Measurements from ENCODE around the gene HOXD10. TPM values are rescaled to one million over a fixed set of nuclear protein-coding genes. Genes with fewer than 3 reads are reported as not detected.

Gene HOXD10
- total RNA-seq, 2 experiments from 2014 or later, result not detected

DNA sequence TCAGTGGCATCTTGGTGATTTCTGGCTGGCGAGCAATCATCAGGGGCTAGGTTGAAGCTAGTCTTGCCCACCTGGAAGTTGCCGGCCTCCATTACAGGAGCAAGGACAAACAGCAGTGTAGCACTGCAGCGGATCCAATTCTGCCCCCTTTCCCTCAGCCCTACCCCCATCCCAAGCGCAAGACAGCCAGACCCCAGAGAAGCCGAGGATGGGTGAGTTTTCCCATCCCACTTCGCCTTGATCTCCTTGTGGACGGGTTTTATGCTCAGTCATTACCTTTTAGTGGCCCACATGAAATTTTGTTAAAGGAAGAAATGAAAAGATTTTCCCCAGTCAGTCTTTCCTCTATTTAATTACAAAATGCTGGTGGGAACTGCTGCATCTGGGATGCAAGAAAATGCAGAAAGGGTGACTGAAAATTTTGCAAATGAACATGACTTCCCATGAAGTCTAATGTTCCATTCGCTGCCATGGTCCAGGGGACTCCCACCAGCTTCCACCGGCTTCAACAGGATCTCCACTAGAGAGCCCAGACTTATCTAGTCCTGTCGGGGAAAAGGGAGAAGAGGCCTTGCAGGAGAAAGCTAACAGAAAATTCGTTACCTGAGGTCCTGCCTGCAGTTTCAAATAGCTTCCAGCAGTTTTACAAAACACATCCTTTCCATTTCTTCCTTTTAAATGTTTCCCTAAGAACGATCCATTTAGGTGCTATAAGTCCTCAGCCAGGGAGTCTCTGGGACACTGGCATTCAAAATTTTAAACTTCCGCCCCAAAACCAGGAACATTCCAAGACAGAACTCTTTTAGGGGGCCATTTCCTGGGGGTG lies 4.0 kb downstream of the HOXD10 start:
- Mint-ChIP-seq H3K27me3 (peaks cover 93% of the 10 kb centered on the region), H3K9me3 (no peaks in the 10 kb centered on the region), H3K4me1 (ENCODE audit: low read depth) (peaks cover 14% of the 10 kb centered on the region), H3K4me3 (peak overlapping the region; percentile 34), H3K27ac (no peak overlapping the region), H3K36me3 (ENCODE audit: low read depth) (peaks cover 10% of the 10 kb centered on the region)
- CTCF ChIA-PET, result interaction anchor here (0.9 to 1.5 kb wide), 2 partner anchors 12 to 1028 kb away, joined by 3 to 5 read pairs; no protein-coding TSS in a partner anchor
- Histone ChIP-seq H3K36me3 (ENCODE audit: insufficient read depth, low read length) (no peaks in the 10 kb centered on the region), H3K9me3 (ENCODE audit: control insufficient read depth in 1 of 2, insufficient read depth in 1 of 2, low read length in 2 of 2) (peaks cover 0 to 68% of the 10 kb centered on the region in 2 experiments), H3K4me1 (ENCODE audit: insufficient read depth, low read length) (peaks cover 26% of the 10 kb centered on the region), H3K27me3 (ENCODE audit: control insufficient read depth in 1 of 2, insufficient read depth in 2 of 2, low read length in 2 of 2) (peaks cover 92 to 98% of the 10 kb centered on the region in 2 experiments), H3K27ac (ENCODE audit: low read depth in 1 of 2, low read length in 2 of 2) (no peak overlapping the region), H3K4me3 (ENCODE audit: low read length) (no peak overlapping the region)
- ATAC-seq (ENCODE audit: poor library complexity) (no peak), DNase-seq (no peak)
- TF ChIP-seq, protein P1, sequence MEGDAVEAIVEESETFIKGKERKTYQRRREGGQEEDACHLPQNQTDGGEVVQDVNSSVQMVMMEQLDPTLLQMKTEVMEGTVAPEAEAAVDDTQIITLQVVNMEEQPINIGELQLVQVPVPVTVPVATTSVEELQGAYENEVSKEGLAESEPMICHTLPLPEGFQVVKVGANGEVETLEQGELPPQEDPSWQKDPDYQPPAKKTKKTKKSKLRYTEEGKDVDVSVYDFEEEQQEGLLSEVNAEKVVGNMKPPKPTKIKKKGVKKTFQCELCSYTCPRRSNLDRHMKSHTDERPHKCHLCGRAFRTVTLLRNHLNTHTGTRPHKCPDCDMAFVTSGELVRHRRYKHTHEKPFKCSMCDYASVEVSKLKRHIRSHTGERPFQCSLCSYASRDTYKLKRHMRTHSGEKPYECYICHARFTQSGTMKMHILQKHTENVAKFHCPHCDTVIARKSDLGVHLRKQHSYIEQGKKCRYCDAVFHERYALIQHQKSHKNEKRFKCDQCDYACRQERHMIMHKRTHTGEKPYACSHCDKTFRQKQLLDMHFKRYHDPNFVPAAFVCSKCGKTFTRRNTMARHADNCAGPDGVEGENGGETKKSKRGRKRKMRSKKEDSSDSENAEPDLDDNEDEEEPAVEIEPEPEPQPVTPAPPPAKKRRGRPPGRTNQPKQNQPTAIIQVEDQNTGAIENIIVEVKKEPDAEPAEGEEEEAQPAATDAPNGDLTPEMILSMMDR (IDR thresholded peaks at IDR 0.05), result no peak
- intact Hi-C loops (cut with DNase I, micrococcal nuclease), result loop anchor here in 1 of 2 experiments (10.0 kb wide), 1 partner anchor 54 kb away; no protein-coding TSS in a partner anchor
- POLR2A ChIA-PET, result interaction anchor here (2.6 kb wide), 1 partner anchor 10 kb away, joined by 8 read pairs; no protein-coding TSS in a partner anchor

DNA sequence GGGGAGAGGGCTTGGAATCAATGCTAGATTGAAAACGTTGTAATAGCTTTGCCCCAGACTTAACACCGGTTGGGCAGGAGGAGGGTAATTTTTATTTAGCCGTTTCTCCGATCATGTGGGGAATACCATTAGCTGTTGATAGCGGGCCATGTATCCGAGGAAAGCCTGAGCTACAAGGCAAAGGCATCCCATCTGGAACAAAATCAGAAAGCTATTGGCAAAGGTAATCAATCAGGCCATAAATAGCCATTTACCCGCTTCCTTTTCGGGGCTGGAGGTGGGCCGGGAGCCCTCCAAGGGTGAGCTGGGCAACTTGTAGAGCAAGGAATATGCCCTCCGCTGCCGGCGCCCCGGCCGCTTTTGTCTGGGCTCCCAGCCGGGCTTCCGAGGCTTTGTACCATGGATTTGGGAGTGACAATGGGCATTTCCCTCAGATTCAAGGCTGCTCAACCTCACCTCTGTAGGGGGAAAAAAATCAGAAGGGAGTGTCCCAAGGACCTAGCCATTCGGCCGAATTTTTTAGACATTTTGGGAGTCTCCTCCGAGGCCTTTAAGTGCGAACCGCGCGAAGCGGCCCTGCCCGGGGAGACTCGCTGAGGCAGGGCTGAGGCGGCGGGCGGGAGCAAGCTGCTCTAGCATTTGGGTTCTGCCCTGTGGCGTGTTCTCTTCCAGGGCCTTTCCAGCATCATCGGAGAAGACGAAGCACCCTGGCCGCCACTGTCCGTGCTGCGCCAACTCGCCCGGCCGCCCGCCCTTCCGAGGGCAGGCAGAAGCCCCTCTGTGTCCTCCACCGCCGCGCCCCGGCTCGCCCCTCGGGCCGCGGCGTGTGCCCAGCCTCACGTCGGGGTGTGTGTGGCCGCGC lies 4.8 kb downstream of the HOXD10 start:
- H3K4me1 Mint-ChIP-seq (ENCODE audit: low read depth), result peaks cover 14% of the 10 kb centered on the region
- TF ChIP-seq, protein P1 (IDR thresholded peaks at IDR 0.05), result no peak
- Histone ChIP-seq H3K27ac (ENCODE audit: low read depth in 1 of 2, low read length in 2 of 2) (no peak overlapping the region), H3K4me3 (ENCODE audit: low read length) (no peak overlapping the region), H3K9me3 (ENCODE audit: control insufficient read depth in 1 of 2, insufficient read depth in 1 of 2, low read length in 2 of 2) (peaks cover 0 to 61% of the 10 kb centered on the region in 2 experiments), H3K36me3 (ENCODE audit: insufficient read depth, low read length) (no peaks in the 10 kb centered on the region), H3K4me1 (ENCODE audit: insufficient read depth, low read length) (peaks cover 26% of the 10 kb centered on the region), H3K27me3 (ENCODE audit: control insufficient read depth in 1 of 2, insufficient read depth in 2 of 2, low read length in 2 of 2) (peaks cover 90 to 98% of the 10 kb centered on the region in 2 experiments)
- ChIA-PET POLR2A (interaction anchor here (1.2 to 2.6 kb wide), 2 partner anchors 11 kb away, joined by 3 to 8 read pairs; no protein-coding TSS in a partner anchor), CTCF (interaction anchor here (1.5 kb wide), 1 partner anchor 1027 kb away, joined by 3 read pairs; no protein-coding TSS in a partner anchor)
- H3K27ac Mint-ChIP-seq, result no peak overlapping the region
- H3K9me3 Mint-ChIP-seq, result no peaks in the 10 kb centered on the region
- H3K27me3 Mint-ChIP-seq, result peaks cover 93% of the 10 kb centered on the region
- intact Hi-C loops (cut with DNase I, micrococcal nuclease), result loop anchor here in 1 of 2 experiments (10.0 kb wide), 1 partner anchor 53 kb away; no protein-coding TSS in a partner anchor
- H3K36me3 Mint-ChIP-seq (ENCODE audit: low read depth), result peaks cover 10% of the 10 kb centered on the region
- DNase-seq (no peak), ATAC-seq (ENCODE audit: poor library complexity) (no peak)
- H3K4me3 Mint-ChIP-seq, result no peak overlapping the region
